IPS DF 4.7 (cell line): Measurements from ENCODE around the gene SEC14L5.

ENCODE experiments used
- DNase-seq: peaks from one replicate; pipeline ENCODE4 v3.0.0-alpha.2; 2013; ENCODE audit warnings: low spot score; ENCODE audit errors: extremely low read depth

SEC14L5 gene

GRCh38 chr16:4957720-4958509, at the start of gene SEC14L5:
Gene SEC14L5 (plus strand): TSS chr16:4958330. CDS start chr16:4959324, 994 bp downstream.
- peak; percentile 96 for DNase-seq

GRCh38 chr16:4908854-4909401, 49.2 kb upstream of the SEC14L5 start:
- DNase-seq = no peak

- DNase-seq = no peak
These were observed 48.3 kb upstream of the SEC14L5 start for GRCh38 chr16:4909825-4910224.

GRCh38 chr16:4910828-4911227, 47.3 kb upstream of the SEC14L5 start:
- DNase-seq = no peak

- no peak for DNase-seq
These were observed 46.2 kb upstream of the SEC14L5 start for GRCh38 chr16:4911970-4912386.

GRCh38 chr16:4913130-4913773, 44.9 kb upstream of the SEC14L5 start:
- no peak for DNase-seq

GRCh38 chr16:4913774-4914525, 44.2 kb upstream of the SEC14L5 start:
- no peak for DNase-seq

GRCh38 chr16:4914528-4915225, 43.5 kb upstream of the SEC14L5 start:
- no peak for DNase-seq

GRCh38 chr16:4915226-4915761, 42.8 kb upstream of the SEC14L5 start:
- DNase-seq = no peak

- DNase-seq = no peak
These were observed 41.0 kb upstream of the SEC14L5 start for GRCh38 chr16:4917117-4917516.

- DNase-seq = no peak
These were observed 39.3 kb upstream of the SEC14L5 start for GRCh38 chr16:4918781-4919251.

- DNase-seq = no peak
These were observed 37.3 kb upstream of the SEC14L5 start for GRCh38 chr16:4920826-4921225.

- no peak for DNase-seq
These were observed 35.3 kb upstream of the SEC14L5 start for GRCh38 chr16:4922721-4923342.

- DNase-seq = no peak
These were observed 34.3 kb upstream of the SEC14L5 start for GRCh38 chr16:4923853-4924252.

GRCh38 chr16:4924593-4925292, 33.4 kb upstream of the SEC14L5 start:
- no peak for DNase-seq

GRCh38 chr16:4925293-4925607, 32.9 kb upstream of the SEC14L5 start:
- no peak for DNase-seq

GRCh38 chr16:4925791-4926190, 32.3 kb upstream of the SEC14L5 start:
- DNase-seq = no peak

- no peak for DNase-seq
These were observed 31.2 kb upstream of the SEC14L5 start for GRCh38 chr16:4926928-4927327.

GRCh38 chr16:4927661-4928060, 30.5 kb upstream of the SEC14L5 start:
- no peak for DNase-seq

- DNase-seq = no peak
These were observed 29.9 kb upstream of the SEC14L5 start for GRCh38 chr16:4928227-4928626.
